Parathyroid adenoma (tissue), 2 donors: ENCODE data around the gene CADPS2.
"Not testable (repeated sequence)": the region's sequence is repeated elsewhere in the genome, so short reads cannot be mapped to it uniquely, and the experiment has no call there.

Experiments used
- H2AFZ ChIP-seq: fragments of 300-600 bp; sonication (generic); one replicate; pipeline ENCODE4 v1.7.0; 2017; ENCODE audit warnings: antibody characterized with exemption, mild to moderate bottlenecking
- H3K27ac ChIP-seq: fragments of 300-600 bp; sonication (generic); one replicate; pipeline ENCODE4 v1.7.0; 2017
- H3K27me3 ChIP-seq: fragments of 300-600 bp; sonication (generic); one replicate; pipeline ENCODE4 v1.7.0; 2017; ENCODE audit warnings: low read length; ENCODE audit not compliant: control insufficient read depth, insufficient read depth
- H3K36me3 ChIP-seq: fragments of 300-600 bp; sonication (generic); one replicate; pipeline ENCODE4 v1.7.0; 2017; ENCODE audit warnings: low read length; ENCODE audit not compliant: control insufficient read depth, insufficient read depth
- H3K4me1 ChIP-seq: fragments of 300-600 bp; sonication (generic); one replicate; pipeline ENCODE4 v1.7.0; 2017; ENCODE audit warnings: control low read depth
- H3K4me2 ChIP-seq: fragments of 300-600 bp; sonication (generic); one replicate; pipeline ENCODE4 v1.7.0; 2017; ENCODE audit warnings: low read length
- H3K4me3 ChIP-seq: fragments of 300-600 bp; sonication (generic); one replicate; pipeline ENCODE4 v1.7.0; 2017; ENCODE audit warnings: low read depth, low read length
- H3K79me2 ChIP-seq: fragments of 300-600 bp; sonication (generic); one replicate; pipeline ENCODE4 v1.7.0; 2017; ENCODE audit warnings: control low read depth
- H3K9ac ChIP-seq: fragments of 300-600 bp; sonication (generic); one replicate; pipeline ENCODE4 v1.7.0; 2017; ENCODE audit warnings: mild to moderate bottlenecking
- H3K9me3 ChIP-seq: fragments of 300-600 bp; sonication (generic); one replicate; pipeline ENCODE4 v1.7.0; 2017; ENCODE audit warnings: low read length; ENCODE audit not compliant: control insufficient read depth
- TF ChIP-seq, protein P1 (sequence below): fragments of 300-600 bp; sonication (generic); IDR thresholded peaks from one replicate; pipeline ENCODE4 v1.7.0; 2017; ENCODE audit warnings: antibody characterized with exemption, mild to moderate bottlenecking
- donor health status: primary hyperparathyroidism.

CADPS2 gene

DNA sequence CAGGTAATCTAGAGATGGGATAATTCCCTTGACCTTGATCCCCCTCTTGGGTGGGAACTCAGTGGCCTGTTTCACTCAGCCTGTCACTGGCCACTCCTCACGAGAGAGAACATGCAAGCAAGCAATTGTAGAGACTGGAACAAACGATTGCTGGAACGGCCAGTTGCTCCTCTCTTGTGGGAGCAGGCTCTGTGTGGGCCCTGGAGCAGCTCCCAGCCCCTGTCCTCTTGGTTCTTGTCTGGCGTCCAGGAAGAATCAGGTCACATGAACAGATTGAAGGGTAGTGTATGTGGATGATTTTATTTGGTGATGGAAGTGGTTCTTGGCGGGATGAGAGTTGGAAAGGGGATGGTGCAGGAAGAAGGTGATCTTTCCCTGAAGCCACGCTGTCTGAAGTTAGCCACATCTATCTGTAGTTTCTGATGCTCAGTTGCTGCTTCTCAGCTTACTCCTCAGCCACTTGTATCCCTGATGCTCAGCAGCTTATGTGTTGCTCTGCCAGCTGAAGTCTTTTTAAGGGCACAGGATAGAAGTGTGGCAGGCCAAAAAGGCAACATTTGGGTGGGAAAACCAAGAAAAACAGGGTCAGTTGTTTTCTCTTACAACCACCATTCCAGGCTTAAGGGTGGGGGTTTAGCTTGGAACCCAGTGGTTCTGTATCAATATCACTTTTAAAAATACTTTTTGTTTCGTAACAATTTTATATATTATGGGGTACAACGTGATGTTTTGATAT lies 203.3 kb downstream of the CADPS2 start:
- Histone ChIP-seq H3K4me3 (no peak overlapping the region), H3K9ac (no peak overlapping the region), H3K4me1 (no peaks in the 10 kb centered on the region), H3K4me2 (no peak overlapping the region), H3K27ac (no peak overlapping the region), H3K9me3 (no peaks in the 10 kb centered on the region), H2AFZ (no peak overlapping the region), H3K27me3 (no peaks in the 10 kb centered on the region), H3K36me3 (no peaks in the 10 kb centered on the region), H3K79me2 (no peaks in the 10 kb centered on the region)
- TF ChIP-seq, protein P1, sequence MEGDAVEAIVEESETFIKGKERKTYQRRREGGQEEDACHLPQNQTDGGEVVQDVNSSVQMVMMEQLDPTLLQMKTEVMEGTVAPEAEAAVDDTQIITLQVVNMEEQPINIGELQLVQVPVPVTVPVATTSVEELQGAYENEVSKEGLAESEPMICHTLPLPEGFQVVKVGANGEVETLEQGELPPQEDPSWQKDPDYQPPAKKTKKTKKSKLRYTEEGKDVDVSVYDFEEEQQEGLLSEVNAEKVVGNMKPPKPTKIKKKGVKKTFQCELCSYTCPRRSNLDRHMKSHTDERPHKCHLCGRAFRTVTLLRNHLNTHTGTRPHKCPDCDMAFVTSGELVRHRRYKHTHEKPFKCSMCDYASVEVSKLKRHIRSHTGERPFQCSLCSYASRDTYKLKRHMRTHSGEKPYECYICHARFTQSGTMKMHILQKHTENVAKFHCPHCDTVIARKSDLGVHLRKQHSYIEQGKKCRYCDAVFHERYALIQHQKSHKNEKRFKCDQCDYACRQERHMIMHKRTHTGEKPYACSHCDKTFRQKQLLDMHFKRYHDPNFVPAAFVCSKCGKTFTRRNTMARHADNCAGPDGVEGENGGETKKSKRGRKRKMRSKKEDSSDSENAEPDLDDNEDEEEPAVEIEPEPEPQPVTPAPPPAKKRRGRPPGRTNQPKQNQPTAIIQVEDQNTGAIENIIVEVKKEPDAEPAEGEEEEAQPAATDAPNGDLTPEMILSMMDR: no peak

DNA sequence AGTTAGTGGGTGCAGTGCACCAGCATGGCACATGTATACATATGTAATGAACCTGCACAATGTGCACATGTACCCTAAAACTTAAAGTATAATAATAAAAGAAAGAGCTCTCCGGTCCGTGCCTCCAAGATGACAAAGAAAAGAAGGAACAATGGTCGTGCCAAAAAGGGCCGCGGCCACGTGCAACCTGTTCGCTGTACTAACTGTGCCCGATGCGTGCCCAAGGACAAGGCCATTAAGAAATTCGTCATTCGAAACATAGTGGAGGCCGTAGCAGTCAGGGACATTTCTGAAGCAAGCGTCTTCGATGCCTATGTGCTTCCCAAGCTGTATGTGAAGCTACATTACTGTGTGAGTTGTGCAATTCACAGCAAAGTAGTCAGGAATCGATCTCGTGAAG lies 205.1 kb downstream of the CADPS2 start:
- not testable (repeated sequence) for H3K4me2 ChIP-seq, H3K27me3 ChIP-seq, H3K4me3 ChIP-seq, H3K36me3 ChIP-seq, H3K79me2 ChIP-seq, H3K9me3 ChIP-seq, H2AFZ ChIP-seq, H3K9ac ChIP-seq, H3K27ac ChIP-seq, H3K4me1 ChIP-seq

DNA sequence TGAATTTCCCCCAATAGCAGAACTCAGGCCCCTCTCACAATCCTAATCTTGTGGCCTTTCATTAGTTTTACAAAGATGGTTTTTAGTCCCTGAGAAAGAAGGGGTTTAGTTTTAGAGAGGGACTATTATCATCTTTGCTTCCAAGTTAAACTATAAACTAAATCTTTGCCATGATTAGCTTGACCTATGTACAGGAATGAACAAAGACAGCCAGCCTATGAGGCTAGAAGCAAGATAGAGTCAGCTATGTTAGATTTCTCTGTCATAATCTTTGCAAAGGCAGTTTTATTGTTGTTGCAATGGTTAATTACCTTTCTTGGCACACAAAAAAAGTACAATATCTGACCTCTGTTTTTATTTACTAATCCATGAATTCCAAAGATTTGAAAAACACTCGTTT lies 206.4 kb downstream of the CADPS2 start:
- Histone ChIP-seq H3K27ac (no peak overlapping the region), H3K9ac (no peak overlapping the region), H3K27me3 (no peaks in the 10 kb centered on the region), H3K9me3 (no peaks in the 10 kb centered on the region), H3K79me2 (no peaks in the 10 kb centered on the region), H3K4me1 (no peaks in the 10 kb centered on the region), H3K36me3 (no peaks in the 10 kb centered on the region), H2AFZ (no peak overlapping the region), H3K4me3 (no peak overlapping the region), H3K4me2 (no peak overlapping the region)
- TF ChIP-seq, protein P1: no peak

DNA sequence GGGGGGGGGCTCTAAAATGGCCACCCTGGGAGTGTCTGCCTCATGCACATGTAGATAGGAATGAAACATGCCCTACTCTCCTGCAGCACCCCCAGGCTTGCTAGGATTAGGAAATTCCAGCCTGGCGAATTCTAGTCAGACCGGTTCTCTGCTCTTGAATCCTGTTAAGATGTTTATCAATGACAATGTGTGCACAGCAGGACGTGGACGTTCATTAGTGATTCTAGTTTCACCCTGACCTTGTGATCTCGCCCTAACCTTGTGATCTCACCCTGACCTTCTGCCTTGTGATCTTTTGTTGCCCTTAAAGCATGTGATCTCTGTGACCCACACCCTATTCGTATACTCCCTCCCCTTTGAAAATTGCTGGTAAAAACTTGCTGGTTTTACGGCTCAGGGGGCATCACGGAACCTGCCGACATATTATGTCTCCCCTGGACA lies 207.0 kb downstream of the CADPS2 start:
- H2AFZ ChIP-seq, H3K9me3 ChIP-seq, H3K36me3 ChIP-seq, H3K4me2 ChIP-seq, H3K27ac ChIP-seq, H3K4me1 ChIP-seq, H3K79me2 ChIP-seq, H3K9ac ChIP-seq, H3K4me3 ChIP-seq, H3K27me3 ChIP-seq: not testable (repeated sequence)

DNA sequence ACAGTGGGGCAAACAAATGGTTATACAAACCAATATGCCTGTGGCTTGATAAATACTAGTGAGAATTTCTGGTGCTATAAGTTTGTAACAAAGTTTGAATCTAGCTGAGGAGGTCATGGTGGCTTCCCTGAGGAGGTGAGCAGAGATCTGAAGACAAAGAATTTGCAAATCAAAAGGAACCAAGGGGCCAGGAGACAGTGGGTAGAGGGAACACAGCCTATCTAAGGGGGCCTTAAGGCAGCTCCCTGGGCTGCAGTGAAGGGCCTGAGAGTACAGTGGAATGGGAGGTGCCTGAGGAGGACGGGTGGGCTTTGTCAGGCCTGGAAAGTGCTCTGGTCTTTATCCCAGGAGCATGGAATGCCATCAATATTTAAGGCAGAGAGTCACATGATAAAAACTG lies 209.1 kb downstream of the CADPS2 start:
- Histone ChIP-seq H3K79me2 (no peaks in the 10 kb centered on the region), H3K4me1 (no peaks in the 10 kb centered on the region), H3K4me2 (no peak overlapping the region), H3K27me3 (no peaks in the 10 kb centered on the region), H2AFZ (no peak overlapping the region), H3K36me3 (no peaks in the 10 kb centered on the region), H3K27ac (no peak overlapping the region), H3K9ac (no peak overlapping the region), H3K4me3 (no peak overlapping the region), H3K9me3 (no peaks in the 10 kb centered on the region)
- TF ChIP-seq, protein P1: no peak

DNA sequence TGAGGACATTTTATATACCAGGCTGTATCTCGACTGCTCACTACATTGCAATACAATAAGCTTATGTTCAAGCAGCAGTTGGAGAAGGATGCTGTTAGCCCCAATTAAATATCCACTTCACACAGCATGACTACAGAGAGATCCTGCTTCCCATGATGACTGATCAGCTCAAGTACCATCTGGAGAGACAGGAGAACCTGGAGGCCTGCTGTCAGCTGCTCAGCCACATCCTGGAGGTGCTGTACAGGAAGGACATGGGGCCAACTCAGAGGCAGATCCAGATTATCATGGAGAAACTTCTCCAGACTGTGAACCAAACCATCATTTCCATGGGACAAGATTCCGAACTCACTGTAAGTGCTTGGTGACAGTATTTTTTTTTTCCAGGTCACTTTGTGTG lies 209.8 kb downstream of the CADPS2 start:
- no peaks in the 10 kb centered on the region for H3K4me1 ChIP-seq

More for the DNA sequence above, 209.8 kb downstream of the CADPS2 start:
- Histone ChIP-seq H3K9ac (no peak overlapping the region), H2AFZ (no peak overlapping the region), H3K9me3 (no peaks in the 10 kb centered on the region), H3K4me3 (no peak overlapping the region), H3K79me2 (no peaks in the 10 kb centered on the region), H3K27me3 (no peaks in the 10 kb centered on the region), H3K4me2 (no peak overlapping the region), H3K27ac (no peak overlapping the region), H3K36me3 (no peaks in the 10 kb centered on the region)
- TF ChIP-seq, protein P1: no peak
